ENCODE measurements around the gene MOB2. TPM values are rescaled to one million over a fixed set of nuclear protein-coding genes. Genes with fewer than 3 reads are reported as not detected.

The MOB2 gene
- total RNA-seq, 2 donors from 2014 or later, result 31.4 to 87.7 TPM

GRCh38 chr11:1494650-1495049, 8.1 kb upstream of the MOB2 start:
- Histone ChIP-seq H3K27ac (no peak overlapping the region), H3K27me3 (replicated peaks; ENCODE audit: insufficient read depth) (no peaks in the 10 kb centered on the region), H3K4me1 (ENCODE audit: control insufficient read depth in 1 of 2, low read depth in 2 of 2) (no peaks in the 10 kb centered on the region), H3K36me3 (no peaks in the 10 kb centered on the region), H3K9me3 (no peaks in the 10 kb centered on the region), H3K4me3 (no peak overlapping the region)
- ATAC-seq (ENCODE audit: insufficient number of reproducible peaks, low FRiP score, low read depth), result no peak
- no peak for TF ChIP-seq CTCF (IDR thresholded peaks at IDR 0.05)
- no peak for DNase-seq (ENCODE audit: low spot score)

- no peak for ATAC-seq (ENCODE audit: insufficient number of reproducible peaks, low FRiP score, low read depth)
- no peaks in the 10 kb centered on the region for H3K27me3 ChIP-seq (replicated peaks; ENCODE audit: insufficient read depth)
- no peak for TF ChIP-seq CTCF (IDR thresholded peaks at IDR 0.05)
- no peak overlapping the region for H3K4me3 ChIP-seq
- no peaks in the 10 kb centered on the region for H3K9me3 ChIP-seq
- no peaks in the 10 kb centered on the region for H3K36me3 ChIP-seq
- no peak for DNase-seq (ENCODE audit: low spot score)
- H3K4me1 ChIP-seq (ENCODE audit: control insufficient read depth in 1 of 2, low read depth in 2 of 2), result peaks cover 0 to 1% of the 10 kb centered on the region in 2 donors
- no peak overlapping the region for H3K27ac ChIP-seq
Measured at GRCh38 chr11:1493650-1494244, 7.2 kb upstream of the MOB2 start.

DNA sequence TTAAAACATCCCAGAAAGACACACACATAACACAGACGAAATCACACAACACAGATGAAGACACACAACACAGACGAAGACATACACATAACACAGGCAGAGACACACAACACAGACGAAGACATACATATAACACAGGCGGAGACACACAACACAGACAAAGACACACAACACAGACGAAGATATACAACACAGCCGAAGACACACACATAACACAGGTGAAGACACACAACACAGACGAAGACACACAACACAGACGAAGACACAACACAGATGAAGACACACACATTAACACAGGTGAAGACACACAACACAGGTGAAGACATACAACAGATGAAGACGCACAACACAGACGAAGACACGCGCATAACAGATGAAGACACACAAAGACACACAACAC, 4.8 kb upstream of the MOB2 start:
- Histone ChIP-seq H3K36me3 (no peaks in the 10 kb centered on the region), H3K27ac (no peak overlapping the region), H3K4me1 (ENCODE audit: control insufficient read depth in 1 of 2, low read depth in 2 of 2) (peaks cover 15 to 23% of the 10 kb centered on the region in 2 donors), H3K4me3 (no peak overlapping the region), H3K9me3 (no peaks in the 10 kb centered on the region), H3K27me3 (replicated peaks; ENCODE audit: insufficient read depth) (no peaks in the 10 kb centered on the region)
- DNase-seq (ENCODE audit: low spot score) (no peak), ATAC-seq (ENCODE audit: insufficient number of reproducible peaks, low FRiP score, low read depth) (no peak)
- TF ChIP-seq CTCF (IDR thresholded peaks at IDR 0.05), result no peak

DNA sequence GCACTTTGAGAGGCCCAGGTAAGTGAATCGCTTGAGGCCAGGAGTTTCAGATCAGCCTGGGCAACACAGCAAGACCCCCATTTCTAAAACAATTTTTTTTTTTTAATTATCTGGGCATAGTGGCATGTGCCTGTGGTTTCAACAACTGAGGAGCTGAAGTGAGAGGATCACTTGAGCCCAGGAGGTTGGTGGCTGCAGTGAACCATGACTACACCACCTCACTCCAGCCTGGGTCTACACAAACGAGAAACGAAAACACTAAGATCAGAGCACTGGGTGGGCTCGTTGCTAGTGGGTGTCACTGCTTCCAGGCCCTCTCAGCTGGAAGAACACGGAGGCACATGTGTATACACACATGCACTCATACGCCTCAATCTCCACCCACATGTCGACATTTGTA, 4.1 kb upstream of the MOB2 start:
- Histone ChIP-seq H3K4me3 (no peak overlapping the region), H3K4me1 (ENCODE audit: control insufficient read depth in 1 of 2, low read depth in 2 of 2) (peaks cover 21 to 30% of the 10 kb centered on the region in 2 donors), H3K9me3 (no peaks in the 10 kb centered on the region), H3K27me3 (replicated peaks; ENCODE audit: insufficient read depth) (no peaks in the 10 kb centered on the region), H3K27ac (no peak overlapping the region), H3K36me3 (no peaks in the 10 kb centered on the region)
- DNase-seq (ENCODE audit: low spot score) (no peak), ATAC-seq (ENCODE audit: insufficient number of reproducible peaks, low FRiP score, low read depth) (no peak)
- TF ChIP-seq CTCF (IDR thresholded peaks at IDR 0.05), result no peak

GRCh38 chr11:1488575-1489180, 2.1 kb upstream of the MOB2 start:
- peaks cover 37 to 50% of the 10 kb centered on the region in 2 donors for H3K4me1 ChIP-seq (ENCODE audit: control insufficient read depth in 1 of 2, low read depth in 2 of 2)
- H3K36me3 ChIP-seq, result no peaks in the 10 kb centered on the region
- DNase-seq (ENCODE audit: low spot score) (no peak), ATAC-seq (ENCODE audit: insufficient number of reproducible peaks, low FRiP score, low read depth) (no peak)
- no peak for TF ChIP-seq CTCF (IDR thresholded peaks at IDR 0.05)
- H3K4me3 ChIP-seq, result no peak overlapping the region
- H3K9me3 ChIP-seq, result no peaks in the 10 kb centered on the region
- H3K27me3 ChIP-seq (replicated peaks; ENCODE audit: insufficient read depth), result no peaks in the 10 kb centered on the region
- no peak overlapping the region for H3K27ac ChIP-seq

Data from thoracic aorta (tissue), 2 donors.